HCT116 (cell line): ENCODE measurements around the gene PLCD3. TPM values are rescaled to one million over a fixed set of nuclear protein-coding genes. Genes with fewer than 3 reads are reported as not detected.

Experiments
- ATAC-seq: fragments of 200-7000 bp; cut with Tn5 transposase; 2 replicates; pipeline ENCODE4 v1.9.1; 2020; ENCODE audit warnings: mild to moderate bottlenecking, moderate library complexity
- BruUV-seq: library from RNA; stranded (reverse); fragments of 400-500 nt; replicated peaks from 2 replicates; lab custom pipeline; 2021; lab: Mats Ljungman, UMichigan
- CTCF ChIA-PET: fragments of 300-600 bp; sonication (Branson Sonifier 250); formaldehyde crosslinking; loops from one replicate; lab custom pipeline; 2021; ENCODE audit warnings: antibody characterized with exemption; lab: Charles Lee
- POLR2A ChIA-PET: fragments of 300-600, 350-600 bp; sonication (Branson Sonifier 250); formaldehyde crosslinking; loops from one replicate; lab custom pipeline; 2021; ENCODE audit warnings: antibody characterized with exemption; lab: Charles Lee
- RAD21 ChIA-PET, 2 experiments: fragments of 300-600 bp; sonication (Branson Sonifier 250); formaldehyde crosslinking; loops; one replicate each; lab custom pipeline; 2023; ENCODE audit warnings: low total read pairs in 2 of 2; ENCODE audit not compliant: uncharacterized antibody in 2 of 2, unreplicated experiment in 2 of 2, low non-redundant PET in 1 of 2; lab: Charles Lee
- DNase-seq: peaks from one replicate; pipeline ENCODE4 v3.0.0-alpha.2; 2010; ENCODE audit warnings: low read depth, low spot score
- H2AFZ ChIP-seq: fragments of 200-600 bp; shearing (Covaris generic), sonication (generic); 2 replicates; pipeline ENCODE4 v1.6.1; 2017; ENCODE audit warnings: low read depth, mixed run types, mixed read lengths, antibody characterized with exemption, low read length; ENCODE audit not compliant: poor library complexity, severe bottlenecking
- H3K27ac ChIP-seq: 2 replicates; pipeline ENCODE4 v1.5.1; 2012; ENCODE audit warnings: low read depth, low read length
- H3K27me3 ChIP-seq: fragments of 200-600 bp; sonication (generic); 2 replicates; pipeline ENCODE4 v1.6.1; 2016; ENCODE audit warnings: mixed run types, low read length, mixed read lengths; ENCODE audit not compliant: insufficient read depth
- H3K36me3 ChIP-seq, 2 experiments: fragments of 200-500 bp in 1 of 2; fragments of 200-600 bp in 1 of 2; sonication (Bioruptor generic) in 1 of 2; sonication (generic) in 1 of 2; 2 replicates each; pipeline versions ENCODE4 v1.5.1 to v1.6.1; 2014 to 2016; ENCODE audit warnings: low read length in 2 of 2, inconsistent platforms in 1 of 2, mixed read lengths in 1 of 2, mixed run types in 1 of 2; ENCODE audit not compliant: insufficient read depth in 2 of 2, control insufficient read depth in 1 of 2
- H3K4me1 ChIP-seq, 2 experiments: fragments of 200-600 bp in 1 of 2; sonication (generic) in 1 of 2; 2 replicates each; pipeline versions ENCODE4 v1.5.1 to v1.6.1; 2012 to 2017; ENCODE audit warnings: low read length in 2 of 2, inconsistent platforms in 1 of 2, mild to moderate bottlenecking in 1 of 2, mixed read lengths in 1 of 2, mixed run types in 1 of 2, moderate library complexity in 1 of 2; ENCODE audit not compliant: insufficient read depth in 2 of 2, control insufficient read depth in 1 of 2
- H3K4me2 ChIP-seq: fragments of 200-600 bp; sonication (generic); 2 replicates; pipeline ENCODE4 v1.6.1; 2017; ENCODE audit warnings: mixed run types, low read length, mixed read lengths
- H3K4me3 ChIP-seq, 2 experiments: fragments of 200-600 bp in 1 of 2; sonication (generic) in 1 of 2; replicated peaks in 1 of 2; 2 replicates each; pipeline ENCODE4 v1.5.1; 2011 to 2016; ENCODE audit warnings: low read length in 2 of 2, control low read depth in 1 of 2, low read depth in 1 of 2, mild to moderate bottlenecking in 1 of 2, mixed read lengths in 1 of 2, mixed run types in 1 of 2
- H3K79me2 ChIP-seq: fragments of 200-600 bp; sonication (generic); 2 replicates; pipeline ENCODE4 v1.6.1; 2017; ENCODE audit warnings: mild to moderate bottlenecking, mixed run types, low read length, moderate library complexity, mixed read lengths; ENCODE audit not compliant: insufficient read depth
- H3K9ac ChIP-seq: fragments of 200-600 bp; sonication (generic); 2 replicates; pipeline ENCODE4 v1.6.1; 2016; ENCODE audit warnings: low read length, mixed read lengths
- H3K9me2 ChIP-seq: fragments of 200-600 bp; sonication (generic), shearing (Covaris generic); 2 replicates; pipeline ENCODE4 v1.6.1; 2017; ENCODE audit warnings: mixed run types, mild to moderate bottlenecking, moderate library complexity; ENCODE audit not compliant: insufficient read depth
- H3K9me3 ChIP-seq, 2 experiments: fragments of 200-500 bp in 1 of 2; fragments of 200-600 bp in 1 of 2; sonication (Bioruptor generic) in 1 of 2; sonication (generic) in 1 of 2; 2 replicates each; pipeline ENCODE4 v1.6.1; 2014 to 2017; ENCODE audit warnings: low read length in 2 of 2, mixed read lengths in 2 of 2, inconsistent platforms in 1 of 2, low read depth in 1 of 2, mild to moderate bottlenecking in 1 of 2, mixed run types in 1 of 2, moderate library complexity in 1 of 2; ENCODE audit not compliant: control insufficient read depth in 1 of 2, insufficient read depth in 1 of 2
- H4K20me1 ChIP-seq: fragments of 200-600 bp; sonication (generic), shearing (Covaris generic); 2 replicates; pipeline ENCODE4 v1.6.1; 2017; ENCODE audit warnings: mixed run types, mild to moderate bottlenecking, moderate library complexity; ENCODE audit not compliant: insufficient read depth
- CEBPB ChIP-seq: IDR thresholded peaks from 2 replicates; pipeline ENCODE4 v1.6.1; 2012; ENCODE audit warnings: low read depth
- ELF1 ChIP-seq: IDR thresholded peaks from 2 replicates; pipeline ENCODE4 v1.6.1; 2012; ENCODE audit warnings: low read depth, borderline replicate concordance
- FOSL1 ChIP-seq: IDR thresholded peaks from 2 replicates; pipeline ENCODE4 v1.6.1; 2012; ENCODE audit warnings: low read depth
- MAX ChIP-seq: IDR thresholded peaks from 2 replicates; pipeline ENCODE4 v1.6.1; 2012
- POLR2A ChIP-seq: IDR thresholded peaks from 2 replicates; pipeline ENCODE4 v1.7.0; 2011; ENCODE audit warnings: borderline replicate concordance; ENCODE audit not compliant: insufficient read depth, insufficient read length; ENCODE audit errors: extremely low read depth
- RAD21 ChIP-seq: IDR thresholded peaks from 2 replicates; pipeline ENCODE4 v1.6.1; 2012; ENCODE audit warnings: low read depth, mild to moderate bottlenecking
- REST ChIP-seq: IDR thresholded peaks from 2 replicates; pipeline ENCODE4 v1.6.1; 2012; ENCODE audit warnings: low read depth
- SP1 ChIP-seq: IDR thresholded peaks from 2 replicates; pipeline ENCODE4 v1.6.1; 2012; ENCODE audit warnings: low read depth
- SRF ChIP-seq: IDR thresholded peaks from 2 replicates; pipeline ENCODE4 v1.6.1; 2012; ENCODE audit warnings: low read depth
- ZBTB33 ChIP-seq: IDR thresholded peaks from 2 replicates; pipeline ENCODE4 v1.6.1; 2011; ENCODE audit warnings: mild to moderate bottlenecking, low read length, moderate library complexity; ENCODE audit not compliant: insufficient replicate concordance; ENCODE audit errors: extremely low read depth
- ZNF274 ChIP-seq: fragments of 200-500 bp; sonication (Bioruptor generic); IDR thresholded peaks from 2 replicates; pipeline ENCODE4 v1.6.1; 2014; ENCODE audit warnings: mild to moderate bottlenecking, low read depth, low read length, inconsistent platforms
- intact Hi-C: fragments of 100-400 bp; cut with micrococcal nuclease; formaldehyde crosslinking; loops from 2 replicates; pipeline ENCODE4 v1.10.0; 2022
- total RNA-seq: library from RNA; stranded (reverse); gene quantifications from one replicate; pipeline ENCODE4 v1.2.1, GENCODE V29; 2021; ENCODE audit not compliant: unreplicated experiment

The PLCD3 gene
- total RNA-seq, 1 experiment from 2014 or later: 197 TPM

- DNase-seq (no peak), ATAC-seq (no peak)
- Histone ChIP-seq H3K27ac (no peak overlapping the region), H3K79me2 (no peaks in the 10 kb centered on the region), H3K27me3 (no peaks in the 10 kb centered on the region), H4K20me1 (no peaks in the 10 kb centered on the region), H3K4me3 (no peak overlapping the region), H3K9me3 (no peaks in the 10 kb centered on the region), H3K4me2 (no peak overlapping the region), H3K9me2 (no peaks in the 10 kb centered on the region), H2AFZ (no peak overlapping the region), H3K36me3 (no peaks in the 10 kb centered on the region), H3K9ac (no peak overlapping the region), H3K4me1 (peaks cover 5 to 26% of the 10 kb centered on the region in 2 experiments; a peak in 2 of 4 replicates)
- ChIA-PET CTCF (interaction anchor here (2.2 to 3.5 kb wide), 2 partner anchors 11 to 60 kb away, joined by 10 to 131 read pairs; partner anchors contain the start of gene HEXIM1), POLR2A (no interaction called here), RAD21 (interaction anchor here in 1 of 2 experiments (0.6 kb wide), 1 partner anchor 170 kb away, joined by 5 read pairs; the partner anchor contains the start of gene C1QL1)
- TF ChIP-seq ELF1 (no peak), CEBPB (no peak)
- no TSS peak for BruUV-seq
- intact Hi-C loops: loop anchor here (10.0 kb wide), 2 partner anchors 247 to 363 kb away; no protein-coding TSS in a partner anchor
These were observed 5.4 kb upstream of the PLCD3 start for GRCh38 chr17:45137561-45138305.

- Histone ChIP-seq H3K36me3 (no peaks in the 10 kb centered on the region), H3K79me2 (peaks cover under 1% of the 10 kb centered on the region), H3K9ac (no peak overlapping the region), H3K27ac (no peak overlapping the region), H3K9me2 (no peaks in the 10 kb centered on the region), H3K4me2 (no peak overlapping the region), H3K4me1 (peaks cover 5 to 29% of the 10 kb centered on the region in 2 experiments; a peak in 2 of 4 replicates), H3K4me3 (no peak overlapping the region), H4K20me1 (no peaks in the 10 kb centered on the region), H3K9me3 (no peaks in the 10 kb centered on the region), H2AFZ (no peak overlapping the region), H3K27me3 (no peaks in the 10 kb centered on the region)
- ChIA-PET POLR2A (interaction anchor here (2.3 kb wide), 1 partner anchor 61 kb away, joined by 18 read pairs; no protein-coding TSS in a partner anchor), RAD21 (interaction anchor here in 1 of 2 experiments (2.1 kb wide), 1 partner anchor 61 kb away, joined by 25 read pairs; no protein-coding TSS in a partner anchor), CTCF (interaction anchor here (2.1 to 3.5 kb wide), 4 partner anchors 11 to 99 kb away, joined by 10 to 131 read pairs (median 24); partner anchors contain the start of genes HEXIM1 and HEXIM2)
- no peak for DNase-seq
- no TSS peak for BruUV-seq
- intact Hi-C loops: loop anchor here (10.0 kb wide), 2 partner anchors 248 to 362 kb away; no protein-coding TSS in a partner anchor
- ATAC-seq: no peak
- TF ChIP-seq ELF1 (no peak), REST (no peak), MAX (no peak), SP1 (no peak), SRF (no peak), ZBTB33 (no peak), ZNF274 (no peak), FOSL1 (no peak), POLR2A (no peak), RAD21 (no peak)
These were observed 4.7 kb upstream of the PLCD3 start for GRCh38 chr17:45136846-45137560.
